GM19193 (cell line): Measurements from ENCODE around the gene ALX4.

Experiments
- POLR2A ChIP-seq: IDR thresholded peaks from 4 replicates; pipeline ENCODE4 v1.6.1; 2011; ENCODE audit not compliant: insufficient read depth, insufficient read length; ENCODE audit errors: extremely low read depth

The ALX4 gene

GRCh38 chr11:44303401-44303938 is 6.5 kb downstream of the ALX4 start:
- no peak for TF ChIP-seq POLR2A

GRCh38 chr11:44301564-44302271 is 8.2 kb downstream of the ALX4 start:
- no peak for TF ChIP-seq POLR2A

- no peak for TF ChIP-seq POLR2A
These were observed 8.9 kb downstream of the ALX4 start for GRCh38 chr11:44300844-44301563.

GRCh38 chr11:44298862-44299261 is 11.1 kb downstream of the ALX4 start:
- no peak for TF ChIP-seq POLR2A

GRCh38 chr11:44290208-44290607 is 19.7 kb downstream of the ALX4 start:
- TF ChIP-seq POLR2A = no peak

GRCh38 chr11:44288133-44288526 is 21.8 kb downstream of the ALX4 start:
- TF ChIP-seq POLR2A = no peak

- TF ChIP-seq POLR2A = no peak
These were observed 23.0 kb downstream of the ALX4 start for GRCh38 chr11:44286911-44287310.

- TF ChIP-seq POLR2A = no peak
These were observed 23.6 kb downstream of the ALX4 start for GRCh38 chr11:44286268-44286880.

GRCh38 chr11:44285756-44286155 is 24.2 kb downstream of the ALX4 start:
- no peak for TF ChIP-seq POLR2A

GRCh38 chr11:44282620-44283019 is 27.3 kb downstream of the ALX4 start:
- no peak for TF ChIP-seq POLR2A

- TF ChIP-seq POLR2A = no peak
These were observed 28.8 kb downstream of the ALX4 start for GRCh38 chr11:44281151-44281550.

GRCh38 chr11:44280257-44280656 is 29.7 kb downstream of the ALX4 start:
- no peak for TF ChIP-seq POLR2A

- no peak for TF ChIP-seq POLR2A
These were observed 30.5 kb downstream of the ALX4 start for GRCh38 chr11:44279483-44279882.

GRCh38 chr11:44277196-44278090 is 32.5 kb downstream of the ALX4 start:
- no peak for TF ChIP-seq POLR2A
